HG03175 (cell line): ENCODE measurements around the gene SYCN.

ENCODE experiments used
- ATAC-seq: cut with Tn5 transposase; IDR thresholded peaks from one replicate; pipeline ENCODE4 v1.9.1; 2021; ENCODE audit warnings: mild to moderate bottlenecking, moderate library complexity; ENCODE audit not compliant: unreplicated experiment

The SYCN gene

DNA sequence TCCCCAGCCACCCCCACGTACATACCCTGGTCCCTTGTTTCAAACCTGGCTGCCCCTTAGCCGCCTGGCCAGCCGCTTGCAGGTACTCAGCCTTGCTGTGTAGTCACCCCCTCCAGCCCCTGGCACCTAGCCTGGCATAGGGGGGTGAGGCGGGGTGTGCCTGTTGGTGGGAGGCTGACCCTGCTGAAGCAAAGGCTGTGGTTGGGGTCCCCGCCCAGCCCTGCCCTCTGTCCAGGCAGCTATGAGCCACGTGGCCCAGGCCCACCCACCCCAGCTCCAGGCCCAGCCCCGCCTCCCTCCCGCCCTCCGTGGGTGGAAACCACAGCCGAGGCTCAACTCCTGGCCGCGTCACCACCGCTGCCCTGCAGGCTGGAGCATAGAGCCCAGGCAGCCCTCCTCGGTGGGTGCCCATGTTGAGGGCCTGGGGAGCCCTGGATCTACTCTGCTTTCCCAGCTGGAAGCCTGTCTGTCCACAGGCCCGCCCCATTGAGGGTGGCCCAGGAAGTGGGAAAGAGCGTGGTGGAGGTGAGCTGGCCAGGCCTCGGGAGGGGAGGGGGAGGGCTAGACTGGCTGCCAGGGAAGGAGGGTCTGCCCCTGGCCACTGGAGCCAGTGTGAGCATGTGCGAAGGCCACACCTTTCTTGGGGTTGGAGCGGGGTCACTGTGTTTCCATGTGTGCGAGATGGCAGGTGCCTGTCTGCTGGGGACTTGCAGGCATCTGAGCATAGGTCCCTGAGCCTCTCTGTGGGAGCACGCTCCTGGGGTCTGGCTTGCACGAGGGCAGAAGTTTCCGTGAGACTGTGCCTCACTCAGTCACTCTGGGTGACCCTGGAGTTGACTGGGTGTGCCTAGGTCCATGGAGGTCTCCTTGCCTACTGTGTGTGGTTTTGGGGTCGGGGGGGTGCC is 47.5 kb downstream of the SYCN start:
- ATAC-seq = no peak

DNA sequence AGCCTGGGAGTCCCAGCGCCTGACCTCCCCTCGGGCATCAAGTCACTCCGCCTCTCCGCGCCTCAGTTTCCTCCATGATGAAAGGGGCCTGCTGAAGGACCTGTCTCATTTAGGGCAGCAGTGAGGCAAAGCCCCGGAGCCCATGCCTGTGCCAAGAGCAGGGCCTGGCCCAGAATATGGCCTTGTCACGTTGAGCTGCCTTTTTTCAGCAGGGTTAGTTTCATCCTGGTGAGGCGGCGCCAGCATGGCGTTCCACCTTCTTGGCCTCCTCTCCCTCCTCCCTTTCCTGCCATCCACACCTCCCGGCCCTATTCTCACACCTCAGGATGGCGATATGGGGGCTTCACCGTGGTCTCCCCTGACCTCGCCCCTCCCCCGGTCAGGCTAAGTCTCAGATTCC is 48.3 kb downstream of the SYCN start:
- ATAC-seq = no peak

DNA sequence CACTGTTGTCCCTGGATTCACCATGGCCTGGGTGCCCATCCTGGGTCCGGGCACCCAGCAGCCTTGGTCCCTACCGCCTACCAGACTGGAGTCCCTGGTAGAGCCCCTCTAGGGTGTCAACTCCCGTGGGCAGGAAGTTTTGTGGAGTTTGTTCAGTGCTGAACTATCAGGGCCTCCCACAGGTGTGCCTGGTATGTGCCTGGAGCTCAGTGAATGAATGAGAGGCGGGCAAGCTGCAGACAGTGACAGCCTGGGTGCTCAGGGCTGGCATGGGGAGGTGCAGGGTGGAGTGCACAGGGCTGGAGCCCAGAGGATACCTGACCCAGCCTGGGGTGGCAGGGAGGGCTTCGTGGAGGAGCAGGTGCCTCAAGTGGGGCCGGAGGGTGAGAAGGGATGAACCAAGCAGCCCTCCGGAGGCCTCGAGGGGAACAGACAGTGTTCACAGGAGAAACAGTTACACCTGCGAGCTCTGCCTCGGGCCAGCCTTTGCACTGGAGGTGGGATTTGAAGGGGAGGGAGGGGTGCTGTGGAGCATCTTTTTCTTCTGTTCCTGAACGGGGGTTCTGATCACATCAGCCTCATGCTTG is 48.9 kb downstream of the SYCN start:
- no peak for ATAC-seq

DNA sequence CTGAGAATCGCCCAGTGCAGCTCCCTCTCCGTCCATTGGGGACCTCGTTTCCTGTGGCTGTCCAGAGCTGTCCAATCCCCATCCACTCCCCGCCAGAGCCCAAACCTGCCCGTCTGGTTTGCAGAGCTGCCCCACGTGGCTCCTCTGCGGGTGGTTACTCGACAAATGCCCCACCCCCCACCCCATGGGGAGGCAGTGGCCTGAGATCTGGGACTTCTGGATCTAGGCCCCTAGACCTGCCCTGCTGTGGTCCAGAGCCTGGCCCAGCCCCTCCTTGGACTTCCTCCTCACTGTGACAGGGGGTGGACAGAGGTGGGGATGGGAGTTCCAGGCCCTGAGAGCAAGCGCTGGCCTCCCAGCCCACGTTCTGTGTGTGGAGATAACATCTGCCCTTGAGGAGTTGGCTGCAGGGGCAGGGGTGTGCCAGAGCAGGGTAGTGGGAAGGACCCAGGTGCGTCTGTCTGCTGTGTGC is 49.4 kb downstream of the SYCN start:
- no peak for ATAC-seq

DNA sequence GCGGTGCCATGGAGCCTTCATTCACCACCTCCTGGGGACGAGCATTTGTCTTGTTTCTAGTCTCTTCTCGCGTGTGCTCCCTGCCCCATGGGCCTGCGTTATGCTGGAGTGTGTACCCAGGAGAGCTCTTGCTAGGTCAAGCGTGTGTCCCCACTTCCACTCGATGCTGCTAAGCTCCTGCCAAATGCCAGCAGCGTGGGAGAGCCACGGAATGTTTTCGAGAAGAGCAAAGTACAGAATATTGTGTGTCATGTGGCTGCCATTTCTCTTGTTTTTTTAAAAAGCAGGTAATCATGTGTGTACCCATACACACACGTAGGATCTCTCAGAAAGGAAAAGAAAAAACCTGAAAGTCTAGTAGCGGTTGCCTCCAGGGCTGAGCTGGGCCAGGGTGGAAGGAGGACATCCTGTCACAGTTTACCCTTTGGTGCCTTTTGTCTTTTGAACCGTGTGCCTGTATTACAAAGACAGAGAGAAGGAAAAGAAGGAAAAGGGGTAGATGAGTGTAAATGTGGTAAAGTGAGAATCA is 49.9 kb downstream of the SYCN start:
- no peak for ATAC-seq
